Right kidney (tissue), 9 donors: ENCODE data around the gene OR4N5.
"Not testable (repeated sequence)": the region's sequence is repeated elsewhere in the genome, so short reads cannot be mapped to it uniquely, and the experiment has no call there.

Experiments
- DNase-seq: peaks from one replicate; pipeline ENCODE4 v3.0.0-alpha.2; 2016
- long read RNA-seq, 8 donors: transcript quantifications; one replicate each; lab custom pipeline, GENCODE V29; 2026

The OR4N5 gene, protein sequence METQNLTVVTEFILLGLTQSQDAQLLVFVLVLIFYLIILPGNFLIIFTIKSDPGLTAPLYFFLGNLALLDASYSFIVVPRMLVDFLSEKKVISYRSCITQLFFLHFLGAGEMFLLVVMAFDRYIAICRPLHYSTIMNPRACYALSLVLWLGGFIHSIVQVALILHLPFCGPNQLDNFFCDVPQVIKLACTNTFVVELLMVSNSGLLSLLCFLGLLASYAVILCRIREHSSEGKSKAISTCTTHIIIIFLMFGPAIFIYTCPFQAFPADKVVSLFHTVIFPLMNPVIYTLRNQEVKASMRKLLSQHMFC
- long read RNA-seq, donor 1: 0 reads
- long read RNA-seq, donor 2: 0 reads
- long read RNA-seq, donor 3: 0 reads
- long read RNA-seq, donor 4: 0 reads
- long read RNA-seq, donor 5: 0 reads
- long read RNA-seq, donor 6: 0 reads
- long read RNA-seq, donor 7: 0 reads
- long read RNA-seq, donor 8: 0 reads

- no peak for DNase-seq
Observed at GRCh38 chr14:20138520-20138919, at the start of gene OR4N5. OR4N5 (plus strand) TSS chr14:20138820; CDS start chr14:20143736, 4,916 bp downstream.

GRCh38 chr14:20092050-20092449 is 46.6 kb upstream of the OR4N5 start:
- DNase-seq: no peak

- DNase-seq: no peak
Observed at GRCh38 chr14:20093442-20093841, 45.2 kb upstream of the OR4N5 start.

GRCh38 chr14:20098926-20099770 is 39.5 kb upstream of the OR4N5 start:
- not testable (repeated sequence) for DNase-seq

DNA sequence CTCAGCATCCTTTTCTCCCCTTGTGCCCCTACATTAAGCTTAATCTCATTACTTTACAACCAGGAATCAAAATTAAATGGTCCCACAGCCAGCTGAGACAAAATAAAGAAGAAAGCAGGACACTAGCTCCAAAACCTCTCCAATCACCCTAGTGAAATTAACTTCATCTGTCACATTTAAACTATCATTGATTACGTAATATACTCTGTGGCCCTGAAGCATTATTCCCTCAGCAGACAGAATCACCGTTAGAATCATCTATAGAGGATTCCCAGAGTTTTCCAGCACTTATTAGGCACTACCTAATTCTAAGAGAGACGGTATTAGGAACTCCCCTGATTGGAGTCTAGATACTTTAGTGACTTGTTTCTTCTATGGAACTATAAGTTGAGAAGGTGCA is 28.2 kb upstream of the OR4N5 start, which contains the start of gene OR4K17:
Gene OR4K17, plus strand, starts transcription at position 302 of the 400 bp plus-strand sequence. CDS start 6,761 bp downstream, outside the sequence.
- no peak for DNase-seq

DNA sequence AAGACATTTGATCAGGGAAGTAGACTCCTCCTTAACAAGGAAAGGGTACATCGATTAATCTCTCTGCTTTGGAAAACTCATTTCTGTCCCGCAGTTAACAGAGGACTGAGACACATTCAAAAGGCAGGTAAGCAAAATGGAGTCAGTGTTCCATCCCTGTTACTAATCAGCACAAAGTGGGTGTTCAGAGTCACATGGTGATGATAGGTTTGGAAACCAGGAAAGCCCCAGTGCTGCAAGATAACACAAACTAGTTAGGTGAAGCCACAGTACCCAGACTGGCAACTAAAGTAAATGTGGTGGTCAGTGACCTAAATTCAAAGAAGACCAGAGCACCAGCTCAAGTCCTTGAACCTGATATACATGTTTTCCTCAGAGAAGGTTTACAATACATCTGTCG is 26.3 kb upstream of the OR4N5 start:
- no peak for DNase-seq

DNA sequence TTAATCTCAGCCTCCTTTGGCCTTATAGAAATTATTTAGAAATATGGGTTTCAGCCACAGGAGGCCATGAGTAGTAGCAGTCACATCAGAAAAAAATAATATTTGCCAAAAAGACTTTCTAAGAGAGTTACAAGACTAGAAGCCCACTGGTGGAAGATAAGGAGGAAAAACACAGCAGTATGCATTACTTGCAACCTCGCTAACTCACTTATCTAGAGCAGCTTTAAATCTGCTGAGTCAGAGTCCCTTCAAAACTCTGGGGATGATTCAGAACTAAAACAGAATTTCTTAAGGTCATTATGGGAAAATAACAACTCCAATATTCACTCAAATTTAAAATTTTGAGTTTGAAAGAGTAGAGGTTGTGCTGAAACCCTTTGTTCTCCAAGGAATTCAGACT is 21.9 kb upstream of the OR4N5 start:
- DNase-seq: no peak

GRCh38 chr14:20118795-20119194 is 19.8 kb upstream of the OR4N5 start:
- no peak for DNase-seq

DNA sequence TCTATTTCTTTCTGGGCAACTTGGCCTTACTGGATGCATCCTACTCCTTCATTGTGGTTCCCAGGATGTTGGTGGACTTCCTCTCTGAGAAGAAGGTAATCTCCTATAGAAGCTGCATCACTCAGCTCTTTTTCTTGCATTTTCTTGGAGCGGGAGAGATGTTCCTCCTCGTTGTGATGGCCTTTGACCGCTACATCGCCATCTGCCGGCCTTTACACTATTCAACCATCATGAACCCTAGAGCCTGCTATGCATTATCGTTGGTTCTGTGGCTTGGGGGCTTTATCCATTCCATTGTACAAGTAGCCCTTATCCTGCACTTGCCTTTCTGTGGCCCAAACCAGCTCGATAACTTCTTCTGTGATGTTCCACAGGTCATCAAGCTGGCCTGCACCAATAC is 5.3 kb downstream of the OR4N5 start:
- DNase-seq: no peak

- DNase-seq: no peak
Observed at GRCh38 chr14:20144820-20145219, 6.2 kb downstream of the OR4N5 start.

- no peak for DNase-seq
Observed at GRCh38 chr14:20164462-20164861, 25.8 kb downstream of the OR4N5 start.

GRCh38 chr14:20167091-20167490 is 28.5 kb downstream of the OR4N5 start:
- DNase-seq: no peak

DNA sequence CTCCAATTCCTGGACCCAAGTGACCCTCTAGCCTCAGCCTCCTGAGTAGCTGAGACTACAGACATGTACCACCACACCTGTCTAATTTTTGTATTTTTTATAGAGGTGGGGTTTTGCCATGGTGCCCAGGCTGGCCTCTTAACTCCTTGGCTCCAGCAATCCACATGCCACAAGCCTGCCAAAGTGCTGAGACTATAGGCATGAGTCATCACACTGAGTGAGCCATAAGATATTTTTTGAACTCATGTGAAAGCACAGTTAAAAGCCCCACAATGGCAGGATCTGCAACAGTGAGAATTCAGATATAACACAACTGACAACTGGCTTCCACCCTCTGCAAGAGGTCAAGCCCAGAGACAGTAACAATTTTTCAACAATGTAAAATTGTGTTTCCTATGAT is 31.2 kb downstream of the OR4N5 start:
- DNase-seq: not testable (repeated sequence)

GRCh38 chr14:20174205-20174604 is 35.6 kb downstream of the OR4N5 start:
- DNase-seq: not testable (repeated sequence)

GRCh38 chr14:20176330-20176729 is 37.7 kb downstream of the OR4N5 start:
- DNase-seq: no peak

GRCh38 chr14:20177433-20177974 is 38.9 kb downstream of the OR4N5 start:
- DNase-seq: no peak

- DNase-seq: no peak
Observed at GRCh38 chr14:20179218-20179617, 40.6 kb downstream of the OR4N5 start.

GRCh38 chr14:20179880-20180279 is 41.3 kb downstream of the OR4N5 start:
- no peak for DNase-seq

- DNase-seq: no peak
Observed at GRCh38 chr14:20180486-20180885, 41.9 kb downstream of the OR4N5 start.

GRCh38 chr14:20184181-20184580 is 45.6 kb downstream of the OR4N5 start:
- no peak for DNase-seq

GRCh38 chr14:20190596-20190995 is 52.0 kb downstream of the OR4N5 start, which contains the start of gene OR11G2:
OR11G2 (plus strand) TSS chr14:20190896; CDS start chr14:20197438, 6,542 bp downstream.
- DNase-seq: no peak

- DNase-seq: no peak
Observed at GRCh38 chr14:20191396-20191795, 52.8 kb downstream of the OR4N5 start.

DNA sequence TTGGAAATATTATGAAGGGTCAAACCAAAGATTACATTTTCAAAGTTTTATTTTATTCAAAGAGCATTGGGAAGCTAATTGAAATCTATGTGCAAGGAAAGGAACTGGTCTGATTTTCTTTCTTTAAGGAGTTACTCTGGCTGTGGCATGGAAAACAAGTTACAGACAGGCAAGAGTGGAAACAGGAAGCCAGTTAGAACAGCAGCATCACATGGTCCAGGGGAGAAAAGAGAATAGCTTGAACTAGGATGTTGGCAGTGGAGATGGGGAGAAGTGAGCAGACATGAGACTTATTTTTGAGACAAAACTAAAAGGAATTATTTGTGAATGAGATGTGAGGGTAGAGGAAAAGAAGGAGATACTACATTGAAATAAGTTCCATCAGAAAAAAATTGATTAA is 55.5 kb downstream of the OR4N5 start:
- no peak for DNase-seq
